PC-9 (cell line): Measurements from ENCODE around the gene ZNRF4. TPM values are rescaled to one million over a fixed set of nuclear protein-coding genes. Genes with fewer than 3 reads are reported as not detected.

Experiments used
- BruUV-seq: library from RNA; stranded (reverse); fragments of 400-500 nt; replicated peaks from 2 replicates; lab custom pipeline; 2021; lab: Mats Ljungman, UMichigan
- CTCF ChIA-PET: fragments of 300-600 bp; sonication (Branson Sonifier 250); formaldehyde crosslinking; loops from one replicate; lab custom pipeline; 2022; ENCODE audit warnings: antibody characterized with exemption; lab: Charles Lee
- POLR2A ChIA-PET: fragments of 300-600 bp; sonication (Branson Sonifier 250); formaldehyde crosslinking; loops from one replicate; lab custom pipeline; 2022; ENCODE audit warnings: antibody characterized with exemption; ENCODE audit not compliant: unreplicated experiment; lab: Charles Lee
- DNase-seq, 2 experiments: peaks; one replicate each; pipeline versions ENCODE4 v3.0.0 to v3.0.0-alpha.2; 2015 to 2022; ENCODE audit warnings: mixed read lengths in 1 of 2
- H2AFZ ChIP-seq: fragments of 200-600 bp; sonication (generic); 2 replicates; pipeline ENCODE4 v1.8.1; 2017; ENCODE audit warnings: antibody characterized with exemption
- H3F3A ChIP-seq: fragments of 200-600 bp; sonication (generic); 2 replicates; pipeline ENCODE4 v1.8.1; 2017; ENCODE audit warnings: antibody characterized with exemption, mild to moderate bottlenecking, low read depth; ENCODE audit not compliant: insufficient read depth
- H3K27ac ChIP-seq: fragments of 200-600 bp; sonication (generic); 2 replicates; pipeline ENCODE4 v1.6.1; 2016; ENCODE audit warnings: mixed run types
- H3K27me3 ChIP-seq: fragments of 200-600 bp; sonication (generic); 2 replicates; pipeline ENCODE4 v1.6.1; 2016; ENCODE audit warnings: low read depth, mixed run types; ENCODE audit not compliant: insufficient read depth
- H3K36me3 ChIP-seq: fragments of 200-600 bp; sonication (generic); 2 replicates; pipeline ENCODE4 v1.6.1; 2016; ENCODE audit warnings: low read depth, mixed run types
- H3K4me1 ChIP-seq: fragments of 200-600 bp; sonication (generic); replicated peaks from 2 replicates; pipeline ENCODE4 v1.6.1; 2016; ENCODE audit warnings: mixed run types; ENCODE audit not compliant: insufficient read depth
- H3K4me2 ChIP-seq: fragments of 200-600 bp; sonication (generic); 2 replicates; pipeline ENCODE4 v1.6.1; 2017; ENCODE audit warnings: mixed run types
- H3K4me3 ChIP-seq: fragments of 200-600 bp; sonication (generic); 2 replicates; pipeline ENCODE4 v1.6.1; 2016; ENCODE audit warnings: mixed run types
- H3K79me2 ChIP-seq: fragments of 200-600 bp; sonication (generic); 2 replicates; pipeline ENCODE4 v1.6.1; 2017; ENCODE audit warnings: low read depth, mixed run types
- H3K9me2 ChIP-seq: fragments of 200-600 bp; sonication (generic); 2 replicates; pipeline ENCODE4 v1.8.1; 2017; ENCODE audit warnings: mild to moderate bottlenecking; ENCODE audit not compliant: insufficient read depth
- H3K9me3 ChIP-seq: fragments of 200-600 bp; sonication (generic); 2 replicates; pipeline ENCODE4 v1.8.1; 2016; ENCODE audit warnings: low read depth; ENCODE audit not compliant: insufficient read depth
- H4K20me1 ChIP-seq: fragments of 200-600 bp; sonication (generic); 2 replicates; pipeline ENCODE4 v1.8.1; 2017; ENCODE audit not compliant: insufficient read depth
- CTCF ChIP-seq: fragments of 200-600 bp; sonication (generic); conservative IDR thresholded peaks from 2 replicates; pipeline ENCODE4 v1.6.1; 2017; ENCODE audit warnings: mixed run types, antibody characterized with exemption, mild to moderate bottlenecking, moderate library complexity
- EZH2 ChIP-seq: fragments of 200-600 bp; sonication (generic); IDR thresholded peaks from 2 replicates; pipeline ENCODE4 v1.8.0; 2017; ENCODE audit warnings: antibody characterized with exemption, low read depth
- intact Hi-C: fragments of 100-400 bp; cut with micrococcal nuclease; formaldehyde crosslinking; loops from one replicate; pipeline ENCODE4 v1.10.0; 2022; ENCODE audit not compliant: unreplicated experiment
- total RNA-seq: library from RNA; stranded (reverse); gene quantifications from 2 replicates; pipeline ENCODE4 v1.2.3, GENCODE V29; 2021

Gene ZNRF4
- total RNA-seq, 1 experiment from 2014 or later, result not detected

- H3F3A ChIP-seq, result peaks cover 12% of the 10 kb centered on the region; the same call in 1 of the 2 replicates
- ChIA-PET CTCF (no interaction called here), POLR2A (no interaction called here)
- intact Hi-C loops, result no loop called here
- no peak for DNase-seq
- no peak overlapping the region for H3K4me3 ChIP-seq
- no peaks in the 10 kb centered on the region for H3K9me3 ChIP-seq
- no TSS peak for BruUV-seq
- H2AFZ ChIP-seq, result no peak overlapping the region
- no peak overlapping the region for H3K27ac ChIP-seq
- H3K36me3 ChIP-seq, result no peaks in the 10 kb centered on the region
- H3K79me2 ChIP-seq, result no peaks in the 10 kb centered on the region
- no peak for TF ChIP-seq CTCF
- no peak for TF ChIP-seq EZH2
- peaks cover 12% of the 10 kb centered on the region for H3K4me1 ChIP-seq
- H4K20me1 ChIP-seq, result no peaks in the 10 kb centered on the region
- H3K9me2 ChIP-seq, result no peaks in the 10 kb centered on the region
- H3K4me2 ChIP-seq, result no peak overlapping the region
- no peaks in the 10 kb centered on the region for H3K27me3 ChIP-seq
Observed at GRCh38 chr19:5466072-5466471, 10.9 kb downstream of the ZNRF4 start.

DNA sequence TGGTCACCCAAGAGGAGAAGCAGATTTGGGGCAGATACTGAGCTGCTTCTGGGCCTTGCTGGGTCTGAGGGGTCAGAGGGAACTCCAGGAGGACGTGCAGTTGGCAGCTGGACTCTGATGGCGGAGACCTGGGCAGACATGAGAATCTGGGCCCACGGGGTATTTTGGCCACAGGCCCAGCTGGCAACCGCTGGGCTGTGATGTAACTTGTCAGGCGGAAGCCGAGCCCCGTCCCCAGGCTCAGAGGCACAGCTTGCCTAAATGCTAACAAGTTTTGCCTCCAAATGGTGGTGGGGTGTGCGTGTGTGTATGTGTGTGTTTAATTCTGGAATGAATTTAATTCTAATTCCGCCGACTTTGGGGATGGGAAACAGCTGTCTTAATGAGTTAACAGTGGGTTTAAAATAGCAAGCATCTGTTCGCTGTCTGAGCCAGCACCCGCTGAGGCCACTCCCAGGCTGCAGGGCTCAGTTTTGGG lies 11.6 kb downstream of the ZNRF4 start:
- no TSS peak for BruUV-seq
- no peak overlapping the region for H3K27ac ChIP-seq
- H3K9me3 ChIP-seq, result no peaks in the 10 kb centered on the region
- POLR2A ChIA-PET, result no interaction called here
- H3K9me2 ChIP-seq, result no peaks in the 10 kb centered on the region
- H3K79me2 ChIP-seq, result no peaks in the 10 kb centered on the region
- CTCF ChIA-PET, result no interaction called here
- no peak for TF ChIP-seq EZH2
- H3K36me3 ChIP-seq, result no peaks in the 10 kb centered on the region
- H3F3A ChIP-seq, result peaks cover 12% of the 10 kb centered on the region; the same call in 1 of the 2 replicates
- no peaks in the 10 kb centered on the region for H3K27me3 ChIP-seq
- peak in 1 of 2 experiments; percentile 16 for DNase-seq
- H2AFZ ChIP-seq, result no peak overlapping the region
- H3K4me3 ChIP-seq, result no peak overlapping the region
- H3K4me2 ChIP-seq, result no peak overlapping the region
- H3K4me1 ChIP-seq, result peaks cover 12% of the 10 kb centered on the region
- intact Hi-C loops, result no loop called here
- no peaks in the 10 kb centered on the region for H4K20me1 ChIP-seq

GRCh38 chr19:5470264-5470671 lies 15.1 kb downstream of the ZNRF4 start:
- intact Hi-C loops, result no loop called here
- no TSS peak for BruUV-seq
- peak; percentile 56 to 87 for DNase-seq
- H3K36me3 ChIP-seq, result no peaks in the 10 kb centered on the region
- CTCF ChIA-PET, result no interaction called here
- no peaks in the 10 kb centered on the region for H3K79me2 ChIP-seq
- H3K27ac ChIP-seq, result no peak overlapping the region
- POLR2A ChIA-PET, result interaction anchor here (0.6 kb wide), 1 partner anchor 17 kb away, joined by 3 read pairs; no protein-coding TSS in a partner anchor
- H3F3A ChIP-seq, result peaks cover 12% of the 10 kb centered on the region; the same call in 1 of the 2 replicates
- no peaks in the 10 kb centered on the region for H3K27me3 ChIP-seq
- H3K9me2 ChIP-seq, result no peaks in the 10 kb centered on the region
- H3K9me3 ChIP-seq, result no peaks in the 10 kb centered on the region
- peaks cover 12% of the 10 kb centered on the region for H3K4me1 ChIP-seq
- H2AFZ ChIP-seq, result no peak overlapping the region
- peak overlapping the region; percentile 41 for H3K4me2 ChIP-seq
- no peak for TF ChIP-seq EZH2
- no peak for TF ChIP-seq CTCF
- H3K4me3 ChIP-seq, result no peak overlapping the region
- H4K20me1 ChIP-seq, result no peaks in the 10 kb centered on the region

DNA sequence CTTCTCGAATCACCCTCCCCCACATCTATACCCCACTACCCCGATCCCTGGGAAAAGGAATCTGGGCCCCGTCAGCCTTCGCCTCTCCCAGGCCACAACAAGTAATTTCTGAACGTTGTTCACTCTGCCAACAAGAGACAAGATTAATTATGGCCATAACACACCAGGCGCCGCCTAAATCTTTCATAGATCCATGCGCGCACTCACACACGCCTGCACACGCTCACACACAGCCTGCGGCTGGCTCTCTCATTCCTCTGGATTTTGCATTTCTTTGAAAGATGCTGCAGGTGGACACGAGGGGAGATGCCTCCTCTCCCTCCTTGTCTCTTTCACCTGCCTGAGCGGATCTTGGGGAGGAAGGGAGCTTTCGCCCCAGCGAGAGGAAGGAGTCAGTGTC lies 17.1 kb downstream of the ZNRF4 start:
- H3K4me1 ChIP-seq, result peaks cover 12% of the 10 kb centered on the region
- no peak overlapping the region for H3K4me2 ChIP-seq
- no peak for DNase-seq
- H3F3A ChIP-seq, result peaks cover 12% of the 10 kb centered on the region; the same call in 1 of the 2 replicates
- no peak for TF ChIP-seq CTCF
- TF ChIP-seq EZH2, result no peak
- POLR2A ChIA-PET, result no interaction called here
- intact Hi-C loops, result no loop called here
- BruUV-seq, result no TSS peak
- H3K27me3 ChIP-seq, result no peaks in the 10 kb centered on the region
- no peaks in the 10 kb centered on the region for H3K9me2 ChIP-seq
- CTCF ChIA-PET, result no interaction called here
- no peak overlapping the region for H3K27ac ChIP-seq
- no peak overlapping the region for H2AFZ ChIP-seq
- no peaks in the 10 kb centered on the region for H3K79me2 ChIP-seq
- H3K36me3 ChIP-seq, result no peaks in the 10 kb centered on the region
- no peak overlapping the region for H3K4me3 ChIP-seq
- H4K20me1 ChIP-seq, result no peaks in the 10 kb centered on the region
- H3K9me3 ChIP-seq, result no peaks in the 10 kb centered on the region
